ENCODE data around the gene JUP.

- TF ChIP-seq CTCF (IDR thresholded peaks at IDR 0.05) (no peak), POLR2A (IDR thresholded peaks at IDR 0.05) (no peak)
Measured at GRCh38 chr17:41735744-41736143, 50.8 kb downstream of the JUP start.

Measured in esophagus squamous epithelium (tissue), 4 donors.